Measurements from ENCODE around the gene ZNF536. TPM values are rescaled to one million over a fixed set of nuclear protein-coding genes. Genes with fewer than 3 reads are reported as not detected.

The ZNF536 gene
- total RNA-seq, 1 donor from 2014 or later, result 24.9 TPM

- Mint-ChIP-seq H3K4me3 (ENCODE audit: unreplicated experiment) (no peak overlapping the region), H3K27ac (ENCODE audit: unreplicated experiment) (no peak overlapping the region), H3K4me1 (ENCODE audit: low read depth, unreplicated experiment) (peaks cover 11% of the 10 kb centered on the region), H3K36me3 (ENCODE audit: unreplicated experiment) (peaks cover 22% of the 10 kb centered on the region), H3K9me3 (ENCODE audit: unreplicated experiment) (peaks cover 5% of the 10 kb centered on the region), H3K27me3 (ENCODE audit: unreplicated experiment) (peaks cover 8% of the 10 kb centered on the region)
- no peak for TF ChIP-seq CTCF (IDR thresholded peaks at IDR 0.05; ENCODE audit: partially characterized antibody, unreplicated experiment)
- DNase-seq, result no peak
These were observed 35.9 kb upstream of the ZNF536 start for GRCh38 chr19:30336290-30336689.

GRCh38 chr19:30338041-30338456 is 34.1 kb upstream of the ZNF536 start:
- no peak for TF ChIP-seq CTCF (IDR thresholded peaks at IDR 0.05; ENCODE audit: partially characterized antibody, unreplicated experiment)
- H3K4me1 Mint-ChIP-seq (ENCODE audit: low read depth, unreplicated experiment), result peaks cover 15% of the 10 kb centered on the region
- H3K36me3 Mint-ChIP-seq (ENCODE audit: unreplicated experiment), result peaks cover 6% of the 10 kb centered on the region
- H3K27ac Mint-ChIP-seq (ENCODE audit: unreplicated experiment), result no peak overlapping the region
- peaks cover 3% of the 10 kb centered on the region for H3K9me3 Mint-ChIP-seq (ENCODE audit: unreplicated experiment)
- H3K27me3 Mint-ChIP-seq (ENCODE audit: unreplicated experiment), result peaks cover 5% of the 10 kb centered on the region
- no peak overlapping the region for H3K4me3 Mint-ChIP-seq (ENCODE audit: unreplicated experiment)
- no peak for DNase-seq

DNA sequence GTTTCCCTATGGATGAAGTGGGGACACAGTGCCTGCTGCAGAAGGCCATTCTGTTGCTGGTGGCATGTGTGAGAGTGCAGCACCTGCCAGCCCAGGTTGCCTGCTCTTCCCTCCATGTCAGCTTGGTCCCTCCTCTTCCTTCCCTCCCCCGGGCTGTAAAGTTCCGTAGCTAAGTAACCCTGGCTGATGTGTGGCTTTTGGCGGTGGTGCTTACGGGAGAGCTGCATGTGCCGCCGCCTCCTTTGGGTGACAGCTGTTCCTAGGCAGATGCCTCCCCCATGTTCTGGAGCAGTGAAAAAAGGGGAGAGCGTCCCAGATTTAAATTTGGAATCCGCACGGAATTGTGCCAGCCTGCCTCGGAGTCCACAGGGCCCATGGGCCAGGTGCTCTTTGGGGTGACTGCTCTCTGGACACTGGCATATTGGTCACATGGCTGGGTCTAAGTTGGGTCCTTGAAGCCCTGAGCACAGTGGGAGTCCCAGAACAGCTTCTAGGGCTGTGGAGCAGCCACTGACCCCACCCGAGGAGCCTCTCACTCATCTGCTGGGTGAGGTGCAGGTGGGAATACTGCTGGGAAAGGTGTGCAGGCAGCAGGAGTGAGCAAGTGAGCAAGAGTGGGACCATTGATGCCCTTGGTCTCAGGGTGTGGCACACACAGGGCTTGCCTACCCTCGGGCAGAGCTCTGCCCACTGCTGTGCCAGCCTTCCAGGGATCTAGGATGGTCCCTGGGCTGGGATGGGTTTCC is 33.1 kb upstream of the ZNF536 start:
- TF ChIP-seq CTCF (IDR thresholded peaks at IDR 0.05; ENCODE audit: partially characterized antibody, unreplicated experiment), result no peak
- H3K36me3 Mint-ChIP-seq (ENCODE audit: unreplicated experiment), result peaks cover 6% of the 10 kb centered on the region
- no peak overlapping the region for H3K4me3 Mint-ChIP-seq (ENCODE audit: unreplicated experiment)
- H3K27me3 Mint-ChIP-seq (ENCODE audit: unreplicated experiment), result peaks cover 5% of the 10 kb centered on the region
- no peak overlapping the region for H3K27ac Mint-ChIP-seq (ENCODE audit: unreplicated experiment)
- DNase-seq, result no peak
- peaks cover 15% of the 10 kb centered on the region for H3K4me1 Mint-ChIP-seq (ENCODE audit: low read depth, unreplicated experiment)
- H3K9me3 Mint-ChIP-seq (ENCODE audit: unreplicated experiment), result peaks cover 3% of the 10 kb centered on the region

- H3K27ac Mint-ChIP-seq (ENCODE audit: unreplicated experiment), result peak overlapping the region; percentile 35
- H3K4me1 Mint-ChIP-seq (ENCODE audit: low read depth, unreplicated experiment), result peaks cover 15% of the 10 kb centered on the region
- DNase-seq, result no peak
- H3K36me3 Mint-ChIP-seq (ENCODE audit: unreplicated experiment), result peaks cover 6% of the 10 kb centered on the region
- peaks cover 5% of the 10 kb centered on the region for H3K27me3 Mint-ChIP-seq (ENCODE audit: unreplicated experiment)
- peaks cover 3% of the 10 kb centered on the region for H3K9me3 Mint-ChIP-seq (ENCODE audit: unreplicated experiment)
- no peak for TF ChIP-seq CTCF (IDR thresholded peaks at IDR 0.05; ENCODE audit: partially characterized antibody, unreplicated experiment)
- no peak overlapping the region for H3K4me3 Mint-ChIP-seq (ENCODE audit: unreplicated experiment)
These were observed 32.3 kb upstream of the ZNF536 start for GRCh38 chr19:30339624-30340525.
